Progenitor cell of endocrine pancreas (in vitro differentiated cells): Measurements from ENCODE around the gene FSTL1. TPM values are rescaled to one million over a fixed set of nuclear protein-coding genes. Genes with fewer than 3 reads are reported as not detected.

Source experiments
- DNase-seq: peaks from one replicate; pipeline ENCODE4 v3.0.0; 2021; ENCODE audit warnings: low spot score; ENCODE audit not compliant: unreplicated experiment
- H3K27ac Mint-ChIP-seq: 2 replicates; pipeline ENCODE4 v1.8.0; 2021; ENCODE audit warnings: mild to moderate bottlenecking, moderate library complexity, mixed read lengths
- H3K27me3 Mint-ChIP-seq: 2 replicates; pipeline ENCODE4 v1.8.0; 2021; ENCODE audit warnings: mixed read lengths
- H3K36me3 Mint-ChIP-seq: 2 replicates; pipeline ENCODE4 v1.8.0; 2022; ENCODE audit warnings: mixed read lengths; ENCODE audit not compliant: insufficient read depth
- H3K4me1 Mint-ChIP-seq: 2 replicates; pipeline ENCODE4 v1.8.0; 2021; ENCODE audit warnings: low read depth, mixed read lengths
- H3K4me3 Mint-ChIP-seq: 2 replicates; pipeline ENCODE4 v1.8.0; 2021; ENCODE audit warnings: low read depth, mild to moderate bottlenecking, moderate library complexity, mixed read lengths
- H3K9me3 Mint-ChIP-seq: 2 replicates; pipeline ENCODE4 v1.8.0; 2021; ENCODE audit warnings: low read depth, mixed read lengths
- total RNA-seq: library from RNA; stranded (reverse); gene quantifications from 2 replicates; pipeline ENCODE4 v1.2.1, GENCODE V29; 2021
- TF ChIP-seq, protein P1 (sequence below): fragments of 200-600 bp; sonication (generic); IDR thresholded peaks from one replicate; pipeline ENCODE4 v1.5.0; 2021; ENCODE audit warnings: antibody characterized with exemption, mild to moderate bottlenecking; ENCODE audit not compliant: unreplicated experiment

The FSTL1 gene
- total RNA-seq, 1 donor from 2014 or later: 210 TPM

- peaks cover 15% of the 10 kb centered on the region for H3K4me1 Mint-ChIP-seq
- H3K27me3 Mint-ChIP-seq: no peaks in the 10 kb centered on the region
- H3K27ac Mint-ChIP-seq: no peak overlapping the region
- H3K36me3 Mint-ChIP-seq: peaks cover 14% of the 10 kb centered on the region
- H3K4me3 Mint-ChIP-seq: no peak overlapping the region
- no peak for DNase-seq
- TF ChIP-seq, protein P1, sequence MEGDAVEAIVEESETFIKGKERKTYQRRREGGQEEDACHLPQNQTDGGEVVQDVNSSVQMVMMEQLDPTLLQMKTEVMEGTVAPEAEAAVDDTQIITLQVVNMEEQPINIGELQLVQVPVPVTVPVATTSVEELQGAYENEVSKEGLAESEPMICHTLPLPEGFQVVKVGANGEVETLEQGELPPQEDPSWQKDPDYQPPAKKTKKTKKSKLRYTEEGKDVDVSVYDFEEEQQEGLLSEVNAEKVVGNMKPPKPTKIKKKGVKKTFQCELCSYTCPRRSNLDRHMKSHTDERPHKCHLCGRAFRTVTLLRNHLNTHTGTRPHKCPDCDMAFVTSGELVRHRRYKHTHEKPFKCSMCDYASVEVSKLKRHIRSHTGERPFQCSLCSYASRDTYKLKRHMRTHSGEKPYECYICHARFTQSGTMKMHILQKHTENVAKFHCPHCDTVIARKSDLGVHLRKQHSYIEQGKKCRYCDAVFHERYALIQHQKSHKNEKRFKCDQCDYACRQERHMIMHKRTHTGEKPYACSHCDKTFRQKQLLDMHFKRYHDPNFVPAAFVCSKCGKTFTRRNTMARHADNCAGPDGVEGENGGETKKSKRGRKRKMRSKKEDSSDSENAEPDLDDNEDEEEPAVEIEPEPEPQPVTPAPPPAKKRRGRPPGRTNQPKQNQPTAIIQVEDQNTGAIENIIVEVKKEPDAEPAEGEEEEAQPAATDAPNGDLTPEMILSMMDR: no peak
- peaks cover 6% of the 10 kb centered on the region for H3K9me3 Mint-ChIP-seq
These were observed 106.4 kb downstream of the FSTL1 start for GRCh38 chr3:120344349-120344748.

Other genes with a start within 250 kb of the FSTL1 start
- gene GPR156, start 165.8 kb downstream of the FSTL1 start, total RNA-seq: 0.41 and 0.89 TPM in 2 replicates
- gene LRRC58, start 101.6 kb downstream of the FSTL1 start, total RNA-seq: 14.0 and 15.5 TPM in 2 replicates
- gene NDUFB4, start 145.3 kb upstream of the FSTL1 start, total RNA-seq: 162 and 165 TPM in 2 replicates
- gene HGD, start 231.2 kb upstream of the FSTL1 start, total RNA-seq: 11.9 and 27.8 TPM in 2 replicates